ENCODE data around the gene CXCL5.
"Not testable (repeated sequence)": the region's sequence is repeated elsewhere in the genome, so short reads cannot be mapped to it uniquely, and the experiment has no call there.

Gene CXCL5

GRCh38 chr4:73970945-73971344 is 27.5 kb downstream of the CXCL5 start:
- no peak for DNase-seq (ENCODE audit: low read depth)

GRCh38 chr4:73970011-73970410 is 28.5 kb downstream of the CXCL5 start:
- no peak for DNase-seq (ENCODE audit: low read depth)

- DNase-seq (ENCODE audit: low read depth): no peak
Measured at GRCh38 chr4:73967866-73968265, 30.6 kb downstream of the CXCL5 start.

- DNase-seq (ENCODE audit: low read depth): no peak
Measured at GRCh38 chr4:73964862-73965611, 33.4 kb downstream of the CXCL5 start.

- DNase-seq (ENCODE audit: low read depth): no peak
Measured at GRCh38 chr4:73962724-73963123, 35.8 kb downstream of the CXCL5 start.

GRCh38 chr4:73959041-73959440 is 39.4 kb downstream of the CXCL5 start:
- DNase-seq (ENCODE audit: low read depth): not testable (repeated sequence)

- DNase-seq (ENCODE audit: low read depth): no peak
Measured at GRCh38 chr4:73952352-73952751, 46.1 kb downstream of the CXCL5 start.

GRCh38 chr4:73950376-73950920 is 48.0 kb downstream of the CXCL5 start:
- DNase-seq (ENCODE audit: low read depth): not testable (repeated sequence)

GRCh38 chr4:73948990-73949706 is 49.3 kb downstream of the CXCL5 start:
- no peak for DNase-seq (ENCODE audit: low read depth)

GRCh38 chr4:73948291-73948690 is 50.2 kb downstream of the CXCL5 start:
- no peak for DNase-seq (ENCODE audit: low read depth)

- no peak for DNase-seq (ENCODE audit: low read depth)
Measured at GRCh38 chr4:73947239-73947985, 51.1 kb downstream of the CXCL5 start.

- DNase-seq (ENCODE audit: low read depth): no peak
Measured at GRCh38 chr4:73945674-73946449, 52.6 kb downstream of the CXCL5 start.
